ENCODE results near the gene AP3S2. TPM values are rescaled to one million over a fixed set of nuclear protein-coding genes. Genes with fewer than 3 reads are reported as not detected.

AP3S2 gene
- total and polyA plus RNA-seq, 2 of the 4 experiments (the other 2 are of a cell fraction), result 12.6 to 34.1 TPM

DNA sequence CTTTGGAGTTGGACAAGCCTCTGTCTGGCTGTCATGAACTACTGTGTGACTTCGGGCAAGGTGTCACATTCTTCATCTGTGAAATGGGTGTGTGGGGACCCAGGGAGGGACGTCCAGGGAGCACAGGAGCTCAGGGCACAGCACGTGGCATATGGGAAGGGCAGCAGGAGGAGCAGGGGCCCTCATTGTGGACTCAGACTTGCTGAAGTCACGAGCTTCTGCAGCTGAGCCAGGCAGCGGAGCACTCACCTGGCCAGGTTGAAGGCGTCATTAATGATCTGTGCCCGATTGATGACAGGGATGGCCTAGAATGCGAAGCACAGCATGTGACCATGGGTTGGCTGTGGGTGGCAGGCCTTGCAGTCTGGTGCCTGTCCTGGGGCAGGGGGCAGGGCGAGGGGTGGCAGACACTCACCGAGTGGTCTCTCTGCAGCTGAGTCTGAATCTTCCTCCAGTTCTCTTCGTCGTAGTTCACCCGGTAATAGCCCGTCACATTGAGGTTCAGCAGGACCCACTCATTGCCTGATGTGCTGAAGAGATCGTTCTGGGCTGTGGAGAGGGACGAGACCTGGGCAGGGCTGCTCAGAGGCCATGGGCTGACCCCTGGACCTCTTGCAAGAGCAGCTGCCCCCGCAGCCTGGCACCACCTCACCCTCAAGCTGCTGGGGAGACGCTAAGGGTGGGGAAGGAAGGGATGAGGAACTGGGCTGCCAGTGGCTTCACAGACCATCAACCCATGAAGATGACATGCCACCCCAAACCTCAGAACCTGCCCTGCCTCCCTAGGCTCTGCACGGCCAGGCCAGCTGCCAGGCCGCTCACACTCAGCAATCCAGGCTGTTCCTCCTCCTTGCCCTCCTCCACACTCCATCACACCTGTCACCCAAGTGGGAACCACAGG lies 94.5 kb downstream of the AP3S2 start:
- Histone ChIP-seq H3K9me3 (ENCODE audit: control insufficient read depth, insufficient read depth, low read length) (peaks cover 6% of the 10 kb centered on the region; the same call in 1 of the 2 replicates), H3K4me3 (ENCODE audit: insufficient read depth, low read depth, low read length) (no peak overlapping the region), H3K4me2 (ENCODE audit: low read depth, low read length) (no peak overlapping the region), H2BK20ac (ENCODE audit: low read depth, low read length) (no peak overlapping the region), H2BK120ac (ENCODE audit: low read depth, low read length) (no peak overlapping the region), H4K8ac (ENCODE audit: low read depth in 2 of 2, low read length in 2 of 2) (no peak overlapping the region), H3K27me3 (ENCODE audit: control insufficient read depth, insufficient read depth, low read length) (no peaks in the 10 kb centered on the region), H2AK5ac (ENCODE audit: low read depth, low read length) (no peak overlapping the region), H3K36me3 (ENCODE audit: control insufficient read depth, insufficient read depth, low read length) (peaks cover 55% of the 10 kb centered on the region), H4K20me1 (ENCODE audit: insufficient read depth, low read length) (no peaks in the 10 kb centered on the region), H3K56ac (ENCODE audit: extremely low read depth, insufficient read depth, low read length) (no peak overlapping the region), H4K5ac (ENCODE audit: low read depth, low read length) (no peak overlapping the region), H2AFZ (replicated peaks; ENCODE audit: low read length, poor library complexity) (no peak overlapping the region), H3K18ac (ENCODE audit: low read depth, low read length) (no peak overlapping the region), H3K9me1 (ENCODE audit: insufficient read depth, low read length) (0 out of 2 replicates have a peak, but pooled peaks cover 5% of the 10 kb centered on the region), H3K4ac (ENCODE audit: low read depth, low read length) (no peak overlapping the region), H3K9ac (ENCODE audit: low read depth, low read length) (no peak overlapping the region), H3K27ac (ENCODE audit: insufficient read depth, low read length) (no peak overlapping the region), H2BK15ac (ENCODE audit: low read depth, low read length) (no peak overlapping the region), H3K23ac (ENCODE audit: low read depth, low read length) (no peak overlapping the region), H2AK9ac (replicated peaks; ENCODE audit: low read depth, low read length, poor library complexity) (peak overlapping the region; percentile 70), H3K14ac (replicated peaks; ENCODE audit: low read depth, low read length) (no peak overlapping the region), H3K4me1 (ENCODE audit: control insufficient read depth, insufficient read depth, low read length) (peaks cover 5% of the 10 kb centered on the region), H2BK5ac (ENCODE audit: low read depth, low read length, poor library complexity, severe bottlenecking) (no peak overlapping the region), H4K91ac (ENCODE audit: insufficient read depth, low read depth, low read length) (no peak overlapping the region), H3K79me1 (ENCODE audit: low read depth in 1 of 2, low read length in 2 of 2) (no peaks in the 10 kb centered on the region)
- ATAC-seq (ENCODE audit: low read depth), result no peak
- intact Hi-C loops (cut with micrococcal nuclease), result no loop called here
- TF ChIP-seq RAD21 (IDR thresholded peaks at IDR 0.05; ENCODE audit: low read length), result no peak
- TF ChIP-seq, protein P1, sequence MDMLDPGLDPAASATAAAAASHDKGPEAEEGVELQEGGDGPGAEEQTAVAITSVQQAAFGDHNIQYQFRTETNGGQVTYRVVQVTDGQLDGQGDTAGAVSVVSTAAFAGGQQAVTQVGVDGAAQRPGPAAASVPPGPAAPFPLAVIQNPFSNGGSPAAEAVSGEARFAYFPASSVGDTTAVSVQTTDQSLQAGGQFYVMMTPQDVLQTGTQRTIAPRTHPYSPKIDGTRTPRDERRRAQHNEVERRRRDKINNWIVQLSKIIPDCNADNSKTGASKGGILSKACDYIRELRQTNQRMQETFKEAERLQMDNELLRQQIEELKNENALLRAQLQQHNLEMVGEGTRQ (IDR thresholded peaks at IDR 0.05; ENCODE audit: low read depth, low read length), result no peak
- no peak for TF ChIP-seq CEBPB (IDR thresholded peaks at IDR 0.05; ENCODE audit: low read depth, low read length)
- no peak for TF ChIP-seq RFX5 (IDR thresholded peaks at IDR 0.05; ENCODE audit: low read depth, low read length)
- no peak for TF ChIP-seq RCOR1 (IDR thresholded peaks at IDR 0.05; ENCODE audit: insufficient replicate concordance, low read length)
- TF ChIP-seq, protein P2, sequence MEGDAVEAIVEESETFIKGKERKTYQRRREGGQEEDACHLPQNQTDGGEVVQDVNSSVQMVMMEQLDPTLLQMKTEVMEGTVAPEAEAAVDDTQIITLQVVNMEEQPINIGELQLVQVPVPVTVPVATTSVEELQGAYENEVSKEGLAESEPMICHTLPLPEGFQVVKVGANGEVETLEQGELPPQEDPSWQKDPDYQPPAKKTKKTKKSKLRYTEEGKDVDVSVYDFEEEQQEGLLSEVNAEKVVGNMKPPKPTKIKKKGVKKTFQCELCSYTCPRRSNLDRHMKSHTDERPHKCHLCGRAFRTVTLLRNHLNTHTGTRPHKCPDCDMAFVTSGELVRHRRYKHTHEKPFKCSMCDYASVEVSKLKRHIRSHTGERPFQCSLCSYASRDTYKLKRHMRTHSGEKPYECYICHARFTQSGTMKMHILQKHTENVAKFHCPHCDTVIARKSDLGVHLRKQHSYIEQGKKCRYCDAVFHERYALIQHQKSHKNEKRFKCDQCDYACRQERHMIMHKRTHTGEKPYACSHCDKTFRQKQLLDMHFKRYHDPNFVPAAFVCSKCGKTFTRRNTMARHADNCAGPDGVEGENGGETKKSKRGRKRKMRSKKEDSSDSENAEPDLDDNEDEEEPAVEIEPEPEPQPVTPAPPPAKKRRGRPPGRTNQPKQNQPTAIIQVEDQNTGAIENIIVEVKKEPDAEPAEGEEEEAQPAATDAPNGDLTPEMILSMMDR (conservative IDR thresholded peaks at IDR 0.05; ENCODE audit: low read depth, low read length), result no peak
- TF ChIP-seq SMC3 (IDR thresholded peaks at IDR 0.05; ENCODE audit: low read depth, low read length), result no peak
- no peak for TF ChIP-seq MAFK (IDR thresholded peaks at IDR 0.05; ENCODE audit: low read depth, low read length)
- TF ChIP-seq NFE2L2 (IDR thresholded peaks at IDR 0.05; ENCODE audit: low read depth, low read length), result no peak
- TF ChIP-seq MXI1 (IDR thresholded peaks at IDR 0.05; ENCODE audit: borderline replicate concordance, low read depth, low read length), result no peak
- no peak for TF ChIP-seq POLR2A (IDR thresholded peaks at IDR 0.05; ENCODE audit: low read depth, low read length)
- TF ChIP-seq, protein P3, sequence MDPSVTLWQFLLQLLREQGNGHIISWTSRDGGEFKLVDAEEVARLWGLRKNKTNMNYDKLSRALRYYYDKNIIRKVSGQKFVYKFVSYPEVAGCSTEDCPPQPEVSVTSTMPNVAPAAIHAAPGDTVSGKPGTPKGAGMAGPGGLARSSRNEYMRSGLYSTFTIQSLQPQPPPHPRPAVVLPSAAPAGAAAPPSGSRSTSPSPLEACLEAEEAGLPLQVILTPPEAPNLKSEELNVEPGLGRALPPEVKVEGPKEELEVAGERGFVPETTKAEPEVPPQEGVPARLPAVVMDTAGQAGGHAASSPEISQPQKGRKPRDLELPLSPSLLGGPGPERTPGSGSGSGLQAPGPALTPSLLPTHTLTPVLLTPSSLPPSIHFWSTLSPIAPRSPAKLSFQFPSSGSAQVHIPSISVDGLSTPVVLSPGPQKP (IDR thresholded peaks at IDR 0.05; ENCODE audit: borderline replicate concordance, low read depth, low read length), result no peak
- no peak for TF ChIP-seq CHD1 (IDR thresholded peaks at IDR 0.05; ENCODE audit: low read depth, low read length)
- TF ChIP-seq FOS (IDR thresholded peaks at IDR 0.05; ENCODE audit: low read depth, low read length), result no peak
- 91% methylated on average over 6 of the region's 20 CpGs; no CpG with 5 or more reads in 1 of the 2 experiments for WGBS, 2 experiments (ENCODE audit: extremely low coverage in 2 of 2, insufficient read length in 1 of 2)
- DNase-seq, result no peak
- BruUV-seq (replicated peaks), result no TSS peak
- dilution Hi-C loops (cut with HindIII; ENCODE audit: low sequenced_read_pairs, unreplicated experiment), result no loop called here
- in situ Hi-C loops (cut with MboI; ENCODE audit: low sequenced_read_pairs), result no loop called here
- CTCF ChIA-PET, result no interaction called here
- POLR2A ChIA-PET (ENCODE audit: unreplicated experiment), result no interaction called here
